Vagina (tissue), 2 donors: Measurements from ENCODE around the gene TP53I13. TPM values are rescaled to one million over a fixed set of nuclear protein-coding genes. Genes with fewer than 3 reads are reported as not detected.

Experiments
- DNase-seq, 2 donors: peaks; one replicate each; pipeline ENCODE4 v3.0.0-alpha.2; 2017; ENCODE audit errors: extremely low spot score in 2 of 2
- H3K27ac ChIP-seq: fragments of 200-600 bp; sonication (generic); one replicate; pipeline ENCODE4 v1.5.1; 2019
- H3K27me3 ChIP-seq: fragments of 200-600 bp; sonication (generic); one replicate; pipeline ENCODE4 v1.5.1; 2019
- H3K36me3 ChIP-seq, 2 donors: fragments of 200-600 bp; sonication (generic); one replicate each; pipeline ENCODE4 v1.5.1; 2017 to 2019
- H3K4me1 ChIP-seq: fragments of 200-600 bp; sonication (generic); one replicate; pipeline ENCODE4 v1.5.1; 2019
- H3K4me3 ChIP-seq, 2 donors: fragments of 200-600 bp; sonication (generic); 1 replicate in 1 of 2; 2 replicates in 1 of 2; pipeline ENCODE4 v1.5.1; 2016 to 2019
- H3K9me3 ChIP-seq: fragments of 200-600 bp; sonication (generic); one replicate; pipeline ENCODE4 v1.5.1; 2019
- CTCF ChIP-seq, 3 experiments: fragments of 450-650 bp in 2 of 3; fragments of 200-600 bp in 1 of 3; sonication (generic) in 1 of 3; IDR thresholded peaks; one replicate each; pipeline ENCODE4 v1.5.1; 2017 to 2019; ENCODE audit warnings: antibody characterized with exemption in 3 of 3, mild to moderate bottlenecking in 2 of 3, moderate library complexity in 2 of 3
- POLR2A ChIP-seq, 2 donors: fragments of 450-650 bp; IDR thresholded peaks; one replicate each; pipeline ENCODE4 v1.6.1; 2017; ENCODE audit warnings: antibody characterized with exemption in 2 of 2, mild to moderate bottlenecking in 2 of 2, moderate library complexity in 2 of 2
- POLR2AphosphoS5 ChIP-seq, 2 donors: sonication (generic); formaldehyde crosslinking; IDR thresholded peaks; one replicate each; pipeline ENCODE4 v1.9.0; 2017; ENCODE audit warnings: antibody characterized with exemption in 2 of 2, mild to moderate bottlenecking in 2 of 2, low read depth in 1 of 2; ENCODE audit not compliant: insufficient read depth in 1 of 2
- intact Hi-C: fragments of 100-400 bp; cut with DNase I; formaldehyde crosslinking; loops from one replicate; pipeline ENCODE4 v1.15.1; 2023
- total RNA-seq: library from RNA; depleted of rRNA; stranded (reverse); fragments of >200 nt; gene quantifications from one replicate; pipeline ENCODE4 v1.2.3, GENCODE V29; 2016

Gene TP53I13
- total RNA-seq, 1 donor from 2014 or later: 61.1 TPM

DNA sequence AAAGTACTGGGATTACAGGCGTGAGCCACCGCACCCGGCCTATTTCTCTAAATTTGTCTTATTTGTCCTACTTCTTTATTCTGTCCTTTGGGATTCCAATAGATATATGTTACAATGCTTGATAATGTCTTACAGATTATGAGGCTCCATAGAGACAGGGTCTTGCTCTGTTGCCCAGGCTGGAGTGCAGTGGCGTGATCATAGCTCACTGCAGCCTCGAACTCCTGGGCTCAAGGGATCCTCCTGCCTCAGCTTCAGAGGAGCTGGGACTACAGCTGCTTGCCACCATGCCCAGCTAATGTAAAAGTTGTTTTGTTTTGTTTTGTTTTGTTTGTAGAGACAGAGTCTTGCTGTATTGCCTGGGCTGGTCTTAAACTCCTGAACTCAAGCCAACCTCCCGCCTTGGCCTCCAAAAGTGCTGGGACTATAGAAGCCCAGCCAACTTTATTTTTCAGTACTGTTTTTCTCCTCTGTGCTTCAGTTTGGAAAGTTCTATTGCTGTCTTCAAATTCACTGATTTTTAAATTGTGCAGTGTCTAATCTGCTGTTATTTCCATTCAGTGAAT is 34.7 kb downstream of the TP53I13 start:
- TF ChIP-seq POLR2A (IDR thresholded peaks at IDR 0.05) (no peak), CTCF (IDR thresholded peaks at IDR 0.05) (no peak), POLR2AphosphoS5 (IDR thresholded peaks at IDR 0.05; ENCODE audit: insufficient read depth in 1 of 2, low read depth in 1 of 2) (no peak)
- H3K27ac ChIP-seq: no peak overlapping the region
- H3K27me3 ChIP-seq: no peaks in the 10 kb centered on the region
- H3K4me1 ChIP-seq: no peaks in the 10 kb centered on the region
- no peaks in the 10 kb centered on the region for H3K9me3 ChIP-seq
- H3K4me3 ChIP-seq: no peak overlapping the region
- DNase-seq: no peak
- no peaks in the 10 kb centered on the region for H3K36me3 ChIP-seq
- intact Hi-C loops: no loop called here

- intact Hi-C loops: no loop called here
- Histone ChIP-seq H3K36me3 (no peaks in the 10 kb centered on the region), H3K9me3 (no peaks in the 10 kb centered on the region), H3K27me3 (no peaks in the 10 kb centered on the region), H3K27ac (no peak overlapping the region), H3K4me1 (no peaks in the 10 kb centered on the region), H3K4me3 (no peak overlapping the region)
- no peak for DNase-seq
- TF ChIP-seq CTCF (IDR thresholded peaks at IDR 0.05) (no peak), POLR2A (IDR thresholded peaks at IDR 0.05) (no peak), POLR2AphosphoS5 (IDR thresholded peaks at IDR 0.05; ENCODE audit: insufficient read depth in 1 of 2, low read depth in 1 of 2) (no peak)
Measured at GRCh38 chr17:29607557-29608195, 39.2 kb downstream of the TP53I13 start.

- no peak for TF ChIP-seq CTCF (IDR thresholded peaks at IDR 0.05)
- no peak for TF ChIP-seq POLR2A (IDR thresholded peaks at IDR 0.05)
- no peak for TF ChIP-seq POLR2AphosphoS5 (IDR thresholded peaks at IDR 0.05; ENCODE audit: insufficient read depth in 1 of 2, low read depth in 1 of 2)
Measured at GRCh38 chr17:29608986-29609385, 40.5 kb downstream of the TP53I13 start.

GRCh38 chr17:29610395-29610794 is 41.9 kb downstream of the TP53I13 start:
- no peak for TF ChIP-seq POLR2AphosphoS5 (IDR thresholded peaks at IDR 0.05; ENCODE audit: insufficient read depth in 1 of 2, low read depth in 1 of 2)
- Histone ChIP-seq H3K4me3 (no peak overlapping the region), H3K9me3 (no peaks in the 10 kb centered on the region), H3K36me3 (no peaks in the 10 kb centered on the region), H3K4me1 (peaks cover 25% of the 10 kb centered on the region), H3K27ac (no peak overlapping the region), H3K27me3 (no peaks in the 10 kb centered on the region)
- intact Hi-C loops: no loop called here
- DNase-seq: no peak

More at GRCh38 chr17:29608986-29609385, 40.5 kb downstream of the TP53I13 start:
- Histone ChIP-seq H3K4me3 (no peak overlapping the region), H3K27me3 (no peaks in the 10 kb centered on the region), H3K9me3 (no peaks in the 10 kb centered on the region), H3K4me1 (peaks cover 11% of the 10 kb centered on the region), H3K27ac (no peak overlapping the region), H3K36me3 (no peaks in the 10 kb centered on the region)
- intact Hi-C loops: no loop called here
- DNase-seq: no peak

GRCh38 chr17:29611351-29612093 is 43.0 kb downstream of the TP53I13 start:
- TF ChIP-seq POLR2AphosphoS5 (IDR thresholded peaks at IDR 0.05; ENCODE audit: insufficient read depth in 1 of 2, low read depth in 1 of 2): no peak
- no peaks in the 10 kb centered on the region for H3K9me3 ChIP-seq
- no peaks in the 10 kb centered on the region for H3K36me3 ChIP-seq
- H3K4me1 ChIP-seq: peaks cover 34% of the 10 kb centered on the region
- intact Hi-C loops: no loop called here
- DNase-seq: no peak
- H3K27ac ChIP-seq: no peak overlapping the region
- H3K4me3 ChIP-seq: no peak overlapping the region
- H3K27me3 ChIP-seq: no peaks in the 10 kb centered on the region

- Histone ChIP-seq H3K27me3 (no peaks in the 10 kb centered on the region), H3K36me3 (no peaks in the 10 kb centered on the region), H3K9me3 (no peaks in the 10 kb centered on the region), H3K4me1 (peaks cover 40% of the 10 kb centered on the region), H3K4me3 (no peak overlapping the region), H3K27ac (no peak overlapping the region)
- intact Hi-C loops: no loop called here
- no peak for TF ChIP-seq POLR2A (IDR thresholded peaks at IDR 0.05)
- TF ChIP-seq CTCF (IDR thresholded peaks at IDR 0.05): no peak
- no peak for TF ChIP-seq POLR2AphosphoS5 (IDR thresholded peaks at IDR 0.05; ENCODE audit: insufficient read depth in 1 of 2, low read depth in 1 of 2)
- DNase-seq: no peak
Measured at GRCh38 chr17:29612094-29612403, 43.5 kb downstream of the TP53I13 start.
